K562 treated with DMSO at 1 percent for 24 hours (cell line): Measurements from ENCODE around the gene PCBP2. TPM values are rescaled to one million over a fixed set of nuclear protein-coding genes. Genes with fewer than 3 reads are reported as not detected.

Source experiments
- total RNA-seq: library from RNA; unstranded; fragments of 300-600 nt; gene quantifications from 2 replicates; pipeline ENCODE4 v1.2.3, GENCODE V29; 2022; ENCODE audit warnings: low read depth; ENCODE audit not compliant: insufficient read depth

Gene PCBP2
- total RNA-seq, result 966 and 972 TPM in 2 replicates

GRCh38 chr12:53451661-53452158, at the start of gene PCBP2:
TSS of gene PCBP2 (plus strand) at chr12:53452102. CDS start at chr12:53454801, 2,699 bp downstream.

GRCh38 chr12:53423597-53423996, 28.3 kb upstream of the PCBP2 start, which contains the start of gene AMHR2:
TSS of gene AMHR2 (plus strand) at chr12:53423855. CDS start at chr12:53423935, 80 bp downstream.

GRCh38 chr12:53441040-53441833, 10.7 kb upstream of the PCBP2 start, which contains the start of gene PRR13:
TSS of gene PRR13 (plus strand) at chr12:53441734. CDS start at chr12:53442715, 981 bp downstream.

GRCh38 chr12:53499266-53500141, 47.6 kb downstream of the PCBP2 start, which contains the start of gene MAP3K12:
TSS of gene MAP3K12 (minus strand) at chr12:53499458. CDS start at chr12:53487391, 12,067 bp downstream.

GRCh38 chr12:53500776-53501614, 49.1 kb downstream of the PCBP2 start, which contains the start of gene TARBP2:
TSS of gene TARBP2 (plus strand) at chr12:53501283. CDS start at chr12:53501409, 126 bp downstream.

GRCh38 chr12:53506881-53507602, 55.1 kb downstream of the PCBP2 start, which contains the start of gene NPFF:
TSS of gene NPFF (minus strand) at chr12:53507484. CDS start at chr12:53507474, 10 bp downstream.

Other genes with a start within 250 kb of the PCBP2 start
- 1.4 and 1.6 TPM in 2 replicates for gene ITGB7, start 244.9 kb upstream of the PCBP2 start, total RNA-seq
- gene RARG, start 219.9 kb upstream of the PCBP2 start, total RNA-seq, result 5.7 and 8.1 TPM in 2 replicates
- gene ESPL1, start 183.8 kb upstream of the PCBP2 start, total RNA-seq, result 35.7 and 41.1 TPM in 2 replicates
- 578 and 589 TPM in 2 replicates for gene PFDN5, start 156.6 kb upstream of the PCBP2 start, total RNA-seq
- 4.4 and 6.6 TPM in 2 replicates for gene MYG1, start 152.4 kb upstream of the PCBP2 start, total RNA-seq
- gene AAAS, start 130.5 kb upstream of the PCBP2 start, total RNA-seq, result 76.6 and 87.2 TPM in 2 replicates
- gene SP7, start 115.7 kb upstream of the PCBP2 start, total RNA-seq, result not detected in 2 replicates
- 28.2 and 29.2 TPM in 2 replicates for gene SP1, start 71.9 kb upstream of the PCBP2 start, total RNA-seq
- 44.0 and 52.1 TPM in 2 replicates for gene AMHR2, start 28.2 kb upstream of the PCBP2 start, total RNA-seq
- gene PRR13, start 10.4 kb upstream of the PCBP2 start, total RNA-seq, result 257 and 263 TPM in 2 replicates
- 1.5 and 4.7 TPM in 2 replicates for gene MAP3K12, start 47.4 kb downstream of the PCBP2 start, total RNA-seq
- gene TARBP2, start 49.2 kb downstream of the PCBP2 start, total RNA-seq, result 61.8 and 66.9 TPM in 2 replicates
- not detected in 2 replicates for gene NPFF, start 55.4 kb downstream of the PCBP2 start, total RNA-seq
- gene ATF7, start 174.3 kb downstream of the PCBP2 start, total RNA-seq, result 9.2 and 11.3 TPM in 2 replicates
- 452 and 456 TPM in 2 replicates for gene ATP5MC2, start 224.0 kb downstream of the PCBP2 start, total RNA-seq